Esophagus squamous epithelium (tissue), 4 donors: ENCODE results near the gene TMUB1.

Experiments
- CTCF ChIP-seq, 6 experiments: fragments of 450-650 bp in 4 of 6; fragments of 200-600 bp in 2 of 6; sonication (generic) in 2 of 6; IDR thresholded peaks; one replicate each; pipeline ENCODE4 v1.5.1; 2016 to 2019; ENCODE audit warnings: antibody characterized with exemption in 6 of 6, mild to moderate bottlenecking in 4 of 6, moderate library complexity in 4 of 6
- POLR2A ChIP-seq, 4 donors: fragments of 450-650 bp; IDR thresholded peaks; one replicate each; pipeline ENCODE4 v1.6.1; 2017; ENCODE audit warnings: antibody characterized with exemption in 4 of 4, mild to moderate bottlenecking in 4 of 4, moderate library complexity in 3 of 4

GRCh38 chr7:151048911-151049463 is 34.3 kb downstream of the TMUB1 start:
- TF ChIP-seq CTCF (IDR thresholded peaks at IDR 0.05) (no peak), POLR2A (IDR thresholded peaks at IDR 0.05) (no peak)
